ENCODE measurements around the gene MAP3K8. TPM values are rescaled to one million over a fixed set of nuclear protein-coding genes. Genes with fewer than 3 reads are reported as not detected.

The MAP3K8 gene
- total RNA-seq, 2 donors from 2014 or later = 6.8 to 12.6 TPM

- H3K27me3 ChIP-seq = no peaks in the 10 kb centered on the region
- DNase-seq = no peak
- H3K4me3 ChIP-seq = no peak overlapping the region
- H3K9ac ChIP-seq (ENCODE audit: low read depth in 2 of 2, low read length in 2 of 2) = no peak overlapping the region
- H3K36me3 ChIP-seq = no peaks in the 10 kb centered on the region
- H3K9me3 ChIP-seq = no peaks in the 10 kb centered on the region
- no peak for TF ChIP-seq CTCF (IDR thresholded peaks at IDR 0.05)
- no peaks in the 10 kb centered on the region for H3K4me1 ChIP-seq
- intact Hi-C loops (cut with DNase I) = no loop called here
- H3K27ac ChIP-seq = no peak overlapping the region
Observed at GRCh38 chr10:30500963-30501504, 67.0 kb downstream of the MAP3K8 start.

GRCh38 chr10:30502266-30503060 lies 68.5 kb downstream of the MAP3K8 start:
- H3K9ac ChIP-seq (ENCODE audit: low read depth in 2 of 2, low read length in 2 of 2) = no peak overlapping the region
- no peak overlapping the region for H3K27ac ChIP-seq
- no peaks in the 10 kb centered on the region for H3K9me3 ChIP-seq
- H3K4me3 ChIP-seq = no peak overlapping the region
- no peaks in the 10 kb centered on the region for H3K4me1 ChIP-seq
- intact Hi-C loops (cut with DNase I) = no loop called here
- H3K27me3 ChIP-seq = no peaks in the 10 kb centered on the region
- TF ChIP-seq CTCF (IDR thresholded peaks at IDR 0.05) = no peak
- H3K36me3 ChIP-seq = no peaks in the 10 kb centered on the region
- no peak for DNase-seq

GRCh38 chr10:30503700-30504266 lies 69.8 kb downstream of the MAP3K8 start:
- no peak overlapping the region for H3K4me3 ChIP-seq
- intact Hi-C loops (cut with DNase I) = no loop called here
- H3K27ac ChIP-seq = no peak overlapping the region
- no peaks in the 10 kb centered on the region for H3K36me3 ChIP-seq
- no peaks in the 10 kb centered on the region for H3K9me3 ChIP-seq
- H3K27me3 ChIP-seq = no peaks in the 10 kb centered on the region
- TF ChIP-seq CTCF (IDR thresholded peaks at IDR 0.05) = no peak
- no peaks in the 10 kb centered on the region for H3K4me1 ChIP-seq
- no peak for DNase-seq
- H3K9ac ChIP-seq (ENCODE audit: low read depth in 2 of 2, low read length in 2 of 2) = no peak overlapping the region

GRCh38 chr10:30505543-30506298 lies 71.7 kb downstream of the MAP3K8 start:
- no peak for DNase-seq
- Histone ChIP-seq H3K9me3 (no peaks in the 10 kb centered on the region), H3K4me3 (no peak overlapping the region), H3K4me1 (no peaks in the 10 kb centered on the region), H3K27me3 (no peaks in the 10 kb centered on the region), H3K27ac (no peak overlapping the region), H3K36me3 (no peaks in the 10 kb centered on the region), H3K9ac (ENCODE audit: low read depth in 2 of 2, low read length in 2 of 2) (no peak overlapping the region)
- no peak for TF ChIP-seq CTCF (IDR thresholded peaks at IDR 0.05)
- intact Hi-C loops (cut with DNase I) = no loop called here

- Histone ChIP-seq H3K4me1 (no peaks in the 10 kb centered on the region), H3K9ac (ENCODE audit: low read depth in 2 of 2, low read length in 2 of 2) (no peak overlapping the region), H3K9me3 (no peaks in the 10 kb centered on the region), H3K27ac (no peak overlapping the region), H3K4me3 (no peak overlapping the region), H3K27me3 (no peaks in the 10 kb centered on the region), H3K36me3 (no peaks in the 10 kb centered on the region)
- no peak for DNase-seq
- TF ChIP-seq CTCF (IDR thresholded peaks at IDR 0.05) = no peak
- intact Hi-C loops (cut with DNase I) = no loop called here
Observed at GRCh38 chr10:30509508-30509907, 75.5 kb downstream of the MAP3K8 start.
